AG09319 (cell line): Measurements from ENCODE around the gene FAM78B.

ENCODE experiments used
- DNase-seq: peaks from one replicate; pipeline ENCODE4 v3.0.0-alpha.2; 2010; ENCODE audit warnings: low read depth; ENCODE audit errors: extremely low read depth
- TF ChIP-seq, protein P1 (sequence below): IDR thresholded peaks from 2 replicates; pipeline ENCODE4 v1.5.1; 2011; ENCODE audit warnings: low read depth, mild to moderate bottlenecking, inconsistent platforms, low read length, moderate library complexity

Gene FAM78B

DNA sequence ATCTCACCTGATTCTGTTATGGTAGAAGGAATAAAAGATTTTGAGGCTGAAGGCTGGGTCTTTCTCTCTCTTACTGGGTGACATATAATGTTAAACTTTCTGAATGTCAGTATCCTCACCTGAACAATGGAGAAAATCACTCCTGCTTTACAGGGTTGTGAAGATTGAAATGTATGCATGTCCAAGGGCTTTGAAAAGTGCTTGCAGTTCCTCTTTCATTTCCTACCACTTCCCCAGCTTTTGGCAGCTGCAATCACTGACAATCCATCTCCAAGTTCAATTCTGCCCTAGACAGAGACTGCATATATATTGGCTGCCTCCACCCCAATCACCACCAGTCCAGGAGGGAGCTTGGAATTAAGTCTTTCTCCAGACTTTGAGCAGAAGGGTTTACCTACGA is 39.8 kb downstream of the FAM78B start:
- DNase-seq: no peak
- TF ChIP-seq, protein P1, sequence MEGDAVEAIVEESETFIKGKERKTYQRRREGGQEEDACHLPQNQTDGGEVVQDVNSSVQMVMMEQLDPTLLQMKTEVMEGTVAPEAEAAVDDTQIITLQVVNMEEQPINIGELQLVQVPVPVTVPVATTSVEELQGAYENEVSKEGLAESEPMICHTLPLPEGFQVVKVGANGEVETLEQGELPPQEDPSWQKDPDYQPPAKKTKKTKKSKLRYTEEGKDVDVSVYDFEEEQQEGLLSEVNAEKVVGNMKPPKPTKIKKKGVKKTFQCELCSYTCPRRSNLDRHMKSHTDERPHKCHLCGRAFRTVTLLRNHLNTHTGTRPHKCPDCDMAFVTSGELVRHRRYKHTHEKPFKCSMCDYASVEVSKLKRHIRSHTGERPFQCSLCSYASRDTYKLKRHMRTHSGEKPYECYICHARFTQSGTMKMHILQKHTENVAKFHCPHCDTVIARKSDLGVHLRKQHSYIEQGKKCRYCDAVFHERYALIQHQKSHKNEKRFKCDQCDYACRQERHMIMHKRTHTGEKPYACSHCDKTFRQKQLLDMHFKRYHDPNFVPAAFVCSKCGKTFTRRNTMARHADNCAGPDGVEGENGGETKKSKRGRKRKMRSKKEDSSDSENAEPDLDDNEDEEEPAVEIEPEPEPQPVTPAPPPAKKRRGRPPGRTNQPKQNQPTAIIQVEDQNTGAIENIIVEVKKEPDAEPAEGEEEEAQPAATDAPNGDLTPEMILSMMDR: no peak

DNA sequence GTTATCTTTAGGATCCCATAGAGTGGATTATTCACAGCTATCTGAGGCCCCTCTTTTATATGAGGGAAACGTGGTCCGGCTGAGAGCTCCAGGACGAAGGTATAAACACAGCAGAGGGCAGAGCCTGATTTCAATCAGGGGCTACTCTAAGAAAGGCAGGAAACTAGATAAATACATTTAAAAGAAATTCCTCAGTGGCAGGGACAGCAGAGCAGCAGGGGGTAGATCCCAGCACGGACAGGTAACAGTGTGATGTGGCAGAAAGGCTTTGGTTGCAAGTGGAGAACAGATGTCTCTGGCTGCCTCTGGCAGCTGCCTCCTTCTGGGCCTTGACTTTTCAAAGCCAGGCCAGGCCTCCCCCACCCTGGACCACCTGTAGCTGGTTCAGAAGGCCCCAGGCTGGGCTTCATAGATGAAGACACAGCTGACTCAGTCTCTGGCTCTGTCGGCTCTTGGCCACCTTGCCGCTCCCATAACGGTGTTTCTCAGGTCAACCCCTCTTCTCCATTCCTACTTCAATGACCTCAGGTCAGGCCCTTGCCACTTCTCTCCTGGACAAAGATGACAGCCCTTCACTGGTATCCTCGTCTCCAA is 43.8 kb downstream of the FAM78B start:
- TF ChIP-seq, protein P1: no peak
- DNase-seq: no peak

- TF ChIP-seq, protein P1: no peak
Observed at GRCh38 chr1:166121010-166121409, 45.8 kb downstream of the FAM78B start.

GRCh38 chr1:166120281-166120680 is 46.5 kb downstream of the FAM78B start:
- no peak for DNase-seq
- TF ChIP-seq, protein P1: no peak

More at GRCh38 chr1:166121010-166121409, 45.8 kb downstream of the FAM78B start:
- DNase-seq: no peak

GRCh38 chr1:166119471-166119965 is 47.3 kb downstream of the FAM78B start:
- TF ChIP-seq, protein P1: no peak
- DNase-seq: no peak

GRCh38 chr1:166117776-166118175 is 49.0 kb downstream of the FAM78B start:
- no peak for DNase-seq
- TF ChIP-seq, protein P1: no peak

DNA sequence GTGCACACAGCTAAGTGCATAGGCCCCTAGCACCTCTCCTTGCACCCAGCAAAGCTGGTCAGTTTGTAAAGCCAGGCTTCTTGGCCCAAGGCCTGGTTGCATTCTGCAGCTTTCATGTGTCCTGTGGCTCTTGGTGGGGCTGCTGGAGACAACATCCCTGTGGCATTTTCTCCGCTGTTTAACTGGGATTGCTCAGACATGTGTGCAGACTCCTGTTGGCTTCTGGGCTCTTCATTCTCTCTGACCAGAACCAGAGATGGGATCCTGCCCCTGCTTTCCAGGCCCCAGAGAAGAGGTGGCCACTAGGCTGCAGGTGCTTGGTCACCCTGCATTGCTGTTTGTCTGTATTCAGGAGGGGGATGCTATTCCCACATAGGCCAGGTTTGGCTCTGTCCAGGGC is 50.8 kb downstream of the FAM78B start:
- TF ChIP-seq, protein P1: no peak
- DNase-seq: no peak
